Mucosa of descending colon (tissue), 3 donors: ENCODE results near the gene ADAMTSL1. TPM values are rescaled to one million over a fixed set of nuclear protein-coding genes. Genes with fewer than 3 reads are reported as not detected.

Experiments
- ATAC-seq: fragments of 200-7000 bp; cut with Tn5 transposase; one replicate; pipeline ENCODE4 v1.9.1; 2020; ENCODE audit warnings: mild to moderate bottlenecking, moderate library complexity
- DNase-seq, 3 donors: peaks; one replicate each; pipeline ENCODE4 v3.0.0-alpha.2; 2020
- H3K36me3 ChIP-seq: fragments of 200-600 bp; one replicate; pipeline ENCODE4 v1.8.0; 2021; ENCODE audit warnings: low read depth, mild to moderate bottlenecking
- H3K4me1 ChIP-seq: fragments of 200-600 bp; one replicate; pipeline ENCODE4 v1.8.0; 2021; ENCODE audit warnings: low read depth, mild to moderate bottlenecking
- H3K4me3 ChIP-seq: fragments of 200-600 bp; one replicate; pipeline ENCODE4 v1.8.0; 2021; ENCODE audit warnings: mild to moderate bottlenecking
- H3K9me3 ChIP-seq: fragments of 200-600 bp; one replicate; pipeline ENCODE4 v1.8.0; 2021; ENCODE audit warnings: mild to moderate bottlenecking
- intact Hi-C, 2 donors: fragments of 100-400 bp; cut with DNase I in 1 of 2; cut with micrococcal nuclease in 1 of 2; formaldehyde crosslinking; loops; one replicate each; pipeline versions ENCODE4 v1.11.0 to v1.11.1; 2022; cut with DNase I, micrococcal nuclease
- total RNA-seq, 3 donors: library from RNA; stranded (reverse); fragmentation: NEBNext Ultra II Directional in 2 of 3; extraction: Animal tissue kit (Norgen Biotek cat#: 25700) in 2 of 3; gene quantifications; one replicate each; pipeline versions ENCODE4 v1.2.1 to v1.2.4, GENCODE V29; 2021 to 2023
- TF ChIP-seq, protein P1 (sequence below): fragments of 200-600 bp; IDR thresholded peaks from one replicate; pipeline ENCODE4 v1.8.0; 2022; ENCODE audit warnings: antibody characterized with exemption, mild to moderate bottlenecking
- donor health status: DM: no; HTN: no; CAD: no; lungs with moderate emphysema.
- donor health status: DM: no; HTN: no; CAD: no.
- donor health status: DM: no; HTN: yes; CAD: no.

Gene ADAMTSL1
- total RNA-seq, 3 donors from 2014 or later: 10.1 to 32.1 (median 22.6) TPM

DNA sequence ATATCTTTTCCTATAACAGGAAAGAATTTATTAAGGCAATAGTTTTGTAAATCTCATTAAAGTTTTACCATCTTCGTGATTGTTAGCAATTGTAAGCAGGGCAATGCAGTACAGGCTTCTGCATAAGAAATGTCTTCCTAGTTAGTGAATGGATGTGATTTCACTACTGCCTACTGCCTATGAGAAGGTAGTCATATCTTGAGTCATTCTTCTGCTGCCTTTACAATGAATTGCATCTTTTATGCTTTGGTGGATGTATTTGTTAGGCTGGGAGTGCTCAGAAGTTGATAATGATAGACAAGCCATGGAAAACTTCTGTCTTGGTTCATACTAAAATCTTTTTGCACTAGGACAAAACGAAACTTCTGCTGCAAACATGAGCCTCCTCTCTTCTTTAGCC, 128.0 kb downstream of the ADAMTSL1 start:
- Histone ChIP-seq H3K9me3 (no peaks in the 10 kb centered on the region), H3K4me1 (no peaks in the 10 kb centered on the region), H3K36me3 (no peaks in the 10 kb centered on the region), H3K4me3 (no peak overlapping the region)
- DNase-seq (no peak), ATAC-seq (no peak)
- TF ChIP-seq, protein P1, sequence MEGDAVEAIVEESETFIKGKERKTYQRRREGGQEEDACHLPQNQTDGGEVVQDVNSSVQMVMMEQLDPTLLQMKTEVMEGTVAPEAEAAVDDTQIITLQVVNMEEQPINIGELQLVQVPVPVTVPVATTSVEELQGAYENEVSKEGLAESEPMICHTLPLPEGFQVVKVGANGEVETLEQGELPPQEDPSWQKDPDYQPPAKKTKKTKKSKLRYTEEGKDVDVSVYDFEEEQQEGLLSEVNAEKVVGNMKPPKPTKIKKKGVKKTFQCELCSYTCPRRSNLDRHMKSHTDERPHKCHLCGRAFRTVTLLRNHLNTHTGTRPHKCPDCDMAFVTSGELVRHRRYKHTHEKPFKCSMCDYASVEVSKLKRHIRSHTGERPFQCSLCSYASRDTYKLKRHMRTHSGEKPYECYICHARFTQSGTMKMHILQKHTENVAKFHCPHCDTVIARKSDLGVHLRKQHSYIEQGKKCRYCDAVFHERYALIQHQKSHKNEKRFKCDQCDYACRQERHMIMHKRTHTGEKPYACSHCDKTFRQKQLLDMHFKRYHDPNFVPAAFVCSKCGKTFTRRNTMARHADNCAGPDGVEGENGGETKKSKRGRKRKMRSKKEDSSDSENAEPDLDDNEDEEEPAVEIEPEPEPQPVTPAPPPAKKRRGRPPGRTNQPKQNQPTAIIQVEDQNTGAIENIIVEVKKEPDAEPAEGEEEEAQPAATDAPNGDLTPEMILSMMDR: no peak
- intact Hi-C loops: no loop called here

DNA sequence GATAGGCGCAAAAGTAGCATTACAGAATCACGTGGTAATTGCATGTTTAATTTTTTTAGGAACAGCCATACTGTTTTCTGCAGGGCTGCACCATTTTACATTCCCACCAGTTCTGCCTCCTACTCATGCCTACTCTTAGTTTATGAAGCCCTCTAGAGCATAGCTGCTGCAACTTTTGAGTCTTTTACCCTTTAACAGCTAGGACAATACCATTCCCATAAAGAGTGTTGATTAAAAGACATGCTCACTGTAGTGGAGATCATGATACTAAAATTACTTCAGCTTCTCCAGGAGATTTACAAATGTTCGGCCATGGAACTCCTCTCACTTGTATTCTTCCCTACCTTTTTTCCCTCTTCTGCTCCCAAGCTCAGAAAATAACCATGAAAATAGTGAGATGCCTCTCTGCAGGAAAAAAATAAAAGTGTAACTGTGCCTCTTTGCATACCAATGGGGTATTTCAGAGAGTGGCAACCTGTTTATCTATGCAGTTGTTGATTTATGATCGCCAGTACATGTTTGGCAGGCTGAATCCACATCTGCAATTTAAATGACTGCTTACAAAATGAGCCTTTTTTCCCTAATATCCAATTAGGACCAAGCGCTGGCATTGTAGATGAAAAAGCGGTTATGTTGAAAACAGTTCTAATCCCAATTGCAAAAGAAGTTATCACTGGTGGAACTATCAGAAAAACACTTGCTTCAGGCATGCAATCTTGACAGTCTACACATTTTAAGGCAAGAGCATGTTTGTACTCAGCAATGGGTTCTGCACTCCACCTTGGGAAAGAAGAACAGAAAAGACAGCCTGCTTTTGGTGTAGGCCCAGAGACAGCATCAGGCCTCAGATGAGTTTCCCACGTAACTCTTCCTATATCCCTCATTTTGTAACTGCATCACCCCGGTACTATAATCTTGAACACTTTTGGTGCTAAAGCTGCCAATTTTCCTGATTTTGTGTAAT, 131.1 kb downstream of the ADAMTSL1 start:
- no peaks in the 10 kb centered on the region for H3K4me1 ChIP-seq
- H3K4me3 ChIP-seq: no peak overlapping the region
- intact Hi-C loops: no loop called here
- TF ChIP-seq, protein P1: no peak
- DNase-seq (no peak), ATAC-seq (no peak)
- no peaks in the 10 kb centered on the region for H3K9me3 ChIP-seq
- no peaks in the 10 kb centered on the region for H3K36me3 ChIP-seq

DNA sequence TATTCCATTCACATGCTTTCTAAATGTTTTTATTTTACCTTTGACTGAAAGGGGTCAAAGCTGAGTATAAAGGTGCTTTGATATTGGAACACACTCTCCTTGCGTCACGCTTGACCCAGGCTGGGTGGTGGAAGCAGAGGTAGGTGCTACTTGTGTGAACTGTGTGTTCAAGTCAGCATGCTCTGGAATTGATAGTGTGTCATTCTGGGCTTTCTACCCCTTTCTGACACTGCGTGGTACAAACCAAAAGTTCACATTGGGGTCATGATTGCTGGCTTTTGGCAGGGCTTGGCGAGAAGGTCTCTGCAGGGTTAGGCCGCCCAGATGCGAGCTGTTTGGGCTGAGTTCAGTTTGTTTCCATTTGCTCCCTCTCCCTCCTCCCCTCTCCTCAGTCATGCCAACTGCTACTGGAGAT, 131.8 kb downstream of the ADAMTSL1 start:
- DNase-seq (peak in 2 of 3 donors; percentile 14 to 33), ATAC-seq (peak; percentile 40)
- TF ChIP-seq, protein P1: no peak
- H3K36me3 ChIP-seq: no peaks in the 10 kb centered on the region
- no peak overlapping the region for H3K4me3 ChIP-seq
- no peaks in the 10 kb centered on the region for H3K4me1 ChIP-seq
- intact Hi-C loops: no loop called here
- H3K9me3 ChIP-seq: no peaks in the 10 kb centered on the region

DNA sequence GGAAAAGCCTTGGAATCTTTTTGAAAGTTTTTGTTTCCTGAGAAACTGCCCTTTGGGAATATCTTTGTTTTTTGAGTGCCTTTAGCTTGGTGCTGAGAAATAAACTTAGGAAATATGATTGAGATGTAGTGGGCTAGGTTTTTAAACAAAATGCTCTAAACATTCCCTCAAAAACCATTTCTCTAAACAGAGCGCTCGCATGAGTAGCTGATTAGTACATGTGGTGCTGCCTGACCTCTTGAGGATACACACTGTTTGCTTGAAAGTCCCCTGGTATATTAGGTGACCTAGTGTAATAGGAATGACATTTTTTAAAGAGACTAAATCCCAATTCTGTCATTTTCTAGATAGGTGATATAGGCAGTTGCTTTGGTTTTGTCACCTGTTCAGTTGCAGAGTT, 132.3 kb downstream of the ADAMTSL1 start:
- ATAC-seq (no peak), DNase-seq (no peak)
- Histone ChIP-seq H3K4me1 (no peaks in the 10 kb centered on the region), H3K36me3 (no peaks in the 10 kb centered on the region), H3K4me3 (no peak overlapping the region), H3K9me3 (no peaks in the 10 kb centered on the region)
- TF ChIP-seq, protein P1: no peak
- intact Hi-C loops: no loop called here

DNA sequence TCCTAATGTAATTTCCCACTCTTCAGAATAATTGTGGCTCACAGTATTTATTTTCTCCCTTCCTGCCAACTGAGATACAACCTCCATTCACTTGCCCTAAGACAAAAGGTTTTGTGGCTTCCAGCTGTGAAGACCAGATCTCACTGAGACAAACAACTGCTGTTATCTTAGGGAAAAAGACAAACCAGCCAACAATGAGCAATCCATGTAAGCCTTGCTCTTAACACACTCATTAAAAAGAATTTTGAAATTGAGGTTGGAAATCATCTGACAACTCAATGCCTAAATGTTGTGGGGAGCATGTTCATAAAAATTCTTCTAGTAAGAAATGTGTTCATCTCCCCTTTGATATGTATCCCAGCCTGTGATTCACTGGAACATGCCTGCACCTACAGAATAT, 132.9 kb downstream of the ADAMTSL1 start:
- intact Hi-C loops: no loop called here
- H3K36me3 ChIP-seq: no peaks in the 10 kb centered on the region
- TF ChIP-seq, protein P1: no peak
- ATAC-seq (no peak), DNase-seq (no peak)
- H3K4me1 ChIP-seq: no peaks in the 10 kb centered on the region
- H3K4me3 ChIP-seq: no peak overlapping the region
- H3K9me3 ChIP-seq: no peaks in the 10 kb centered on the region
